Endothelial cell of umbilical vein (primary cell): Measurements from ENCODE around the gene TPCN2. TPM values are rescaled to one million over a fixed set of nuclear protein-coding genes. Genes with fewer than 3 reads are reported as not detected.

Source experiments
- BruUV-seq: library from RNA; stranded (reverse); fragments of 400-500 nt; replicated peaks from 2 replicates; lab custom pipeline; 2021; lab: Mats Ljungman, UMichigan
- CTCF ChIA-PET: fragments of 300-600, 350-600 bp; sonication (Branson Sonifier 250); formaldehyde crosslinking; loops from one replicate; lab custom pipeline; 2021; ENCODE audit warnings: antibody characterized with exemption, inconsistent platforms; lab: Charles Lee
- POLR2A ChIA-PET: fragments of 300-600, 350-600 bp; sonication (Branson Sonifier 250); formaldehyde crosslinking; loops from one replicate; lab custom pipeline; 2021; ENCODE audit warnings: antibody characterized with exemption, inconsistent platforms; lab: Charles Lee
- DNase-seq: peaks from one replicate; pipeline ENCODE4 v3.0.0-alpha.2; 2011; ENCODE audit warnings: low read depth, low spot score
- FAIRE-seq: peaks from 2 replicates; lab custom pipeline; 2011; peaks lifted over from hg19 to GRCh38; lab: Jason Lieb, UNC
- H2AFZ ChIP-seq: 2 replicates; pipeline ENCODE4 v1.6.0; 2012; ENCODE audit warnings: low read depth, low read length, control low read depth, inconsistent platforms
- H3K27ac ChIP-seq: 2 replicates; pipeline ENCODE4 v1.5.1; 2011; ENCODE audit warnings: low read depth, mild to moderate bottlenecking, control low read depth, low read length, moderate library complexity; ENCODE audit not compliant: insufficient read depth
- H3K27me3 ChIP-seq, 2 experiments: 2 replicates each; pipeline versions ENCODE4 v1.6.0 to v1.6.1; 2011; ENCODE audit warnings: low read length in 2 of 2, mixed read lengths in 1 of 2; ENCODE audit not compliant: control insufficient read depth in 2 of 2, insufficient read depth in 2 of 2
- H3K36me3 ChIP-seq, 2 experiments: 2 replicates in 1 of 2; 3 replicates in 1 of 2; pipeline ENCODE4 v1.5.1; 2011; ENCODE audit warnings: low read length in 2 of 2, mild to moderate bottlenecking in 1 of 2, moderate library complexity in 1 of 2; ENCODE audit not compliant: control insufficient read depth in 2 of 2, insufficient read depth in 2 of 2; ENCODE audit errors: extremely low read depth in 1 of 2
- H3K4me1 ChIP-seq: 3 replicates; pipeline ENCODE4 v1.5.1; 2011; ENCODE audit warnings: mild to moderate bottlenecking, low read length; ENCODE audit not compliant: control insufficient read depth, insufficient read depth; ENCODE audit errors: extremely low read depth
- H3K4me2 ChIP-seq: 2 replicates; pipeline ENCODE4 v1.6.1; 2011; ENCODE audit warnings: low read length, control low read depth, mixed read lengths; ENCODE audit not compliant: insufficient read depth
- H3K4me3 ChIP-seq, 3 experiments: fragments of 200-600 bp in 1 of 3; sonication (generic), shearing (Covaris generic) in 1 of 3; replicated peaks in 1 of 3; 2 replicates each; pipeline ENCODE4 v1.5.1; 2011 to 2016; ENCODE audit warnings: control low read depth in 3 of 3, low read length in 3 of 3, mild to moderate bottlenecking in 2 of 3, inconsistent platforms in 1 of 3, low read depth in 1 of 3, moderate library complexity in 1 of 3; ENCODE audit not compliant: insufficient read depth in 1 of 3
- H3K79me2 ChIP-seq: 2 replicates; pipeline ENCODE4 v1.6.0; 2012; ENCODE audit warnings: low read length, inconsistent platforms; ENCODE audit not compliant: control insufficient read depth, insufficient read depth
- H3K9ac ChIP-seq: replicated peaks from 2 replicates; pipeline ENCODE3; 2011; ENCODE audit warnings: low read length, control low read depth; ENCODE audit not compliant: insufficient read depth; ENCODE audit errors: extremely low read depth
- H3K9me1 ChIP-seq: replicated peaks from 3 replicates; pipeline ENCODE4 v1.6.0; 2011; ENCODE audit warnings: mild to moderate bottlenecking, low read length; ENCODE audit not compliant: control insufficient read depth, insufficient read depth; ENCODE audit errors: extremely low read depth
- H3K9me3 ChIP-seq: replicated peaks from 2 replicates; pipeline ENCODE4 v1.5.1; 2012; ENCODE audit warnings: low read length, inconsistent platforms; ENCODE audit not compliant: control insufficient read depth, insufficient read depth
- H4K20me1 ChIP-seq: replicated peaks from 2 replicates; pipeline ENCODE3; 2011; ENCODE audit warnings: mild to moderate bottlenecking, low read length; ENCODE audit not compliant: control insufficient read depth, insufficient read depth; ENCODE audit errors: extremely low read depth
- CTCF ChIP-seq, 2 donors: IDR thresholded peaks; 1 replicate in 1 of 2; 2 replicates in 1 of 2; pipeline ENCODE4 v1.5.1; 2011; ENCODE audit warnings: low read length in 2 of 2, mild to moderate bottlenecking in 2 of 2, moderate library complexity in 2 of 2, control low read depth in 1 of 2, inconsistent platforms in 1 of 2, low read depth in 1 of 2; ENCODE audit not compliant: insufficient read depth in 1 of 2; ENCODE audit errors: extremely low read depth in 1 of 2
- EZH2 ChIP-seq: IDR thresholded peaks from 2 replicates; pipeline ENCODE4 v1.6.1; 2012; ENCODE audit warnings: borderline replicate concordance, low read depth, mild to moderate bottlenecking, moderate library complexity, low read length, inconsistent platforms; ENCODE audit not compliant: severe bottlenecking
- FOS ChIP-seq: IDR thresholded peaks from 2 replicates; pipeline ENCODE4 v1.6.1; 2011; ENCODE audit warnings: mild to moderate bottlenecking, low read length, moderate library complexity, borderline replicate concordance; ENCODE audit not compliant: insufficient read depth
- GATA2 ChIP-seq: IDR thresholded peaks from 2 replicates; pipeline ENCODE4 v1.7.0; 2011; ENCODE audit warnings: low read depth, mild to moderate bottlenecking, moderate library complexity, mixed read lengths, low read length; ENCODE audit not compliant: insufficient read length, insufficient read depth
- JUN ChIP-seq: IDR thresholded peaks from 2 replicates; pipeline ENCODE4 v1.6.1; 2011; ENCODE audit warnings: borderline replicate concordance, low read depth; ENCODE audit not compliant: insufficient read length, insufficient read depth
- MAX ChIP-seq: IDR thresholded peaks from 2 replicates; pipeline ENCODE4 v1.6.1; 2011; ENCODE audit not compliant: insufficient read depth, insufficient read length
- MYC ChIP-seq: IDR thresholded peaks from one replicate; pipeline ENCODE4 v1.6.1; 2011; ENCODE audit warnings: mild to moderate bottlenecking, low read depth, low read length
- POLR2A ChIP-seq: IDR thresholded peaks from 2 replicates; pipeline ENCODE4 v1.6.1; 2012; ENCODE audit warnings: low read depth, mild to moderate bottlenecking, control low read depth, low read length
- POLR2AphosphoS5 ChIP-seq: IDR thresholded peaks from 2 replicates; pipeline ENCODE4 v1.6.1; 2012; ENCODE audit warnings: low read depth, mild to moderate bottlenecking, control low read depth, low read length, moderate library complexity; ENCODE audit not compliant: insufficient read depth
- dilution Hi-C: fragments of 300-500 bp; cut with MboI; formaldehyde crosslinking; loops from one replicate; pipeline ENCODE4 v1.15.0; 2019; ENCODE audit warnings: low sequenced_read_pairs; ENCODE audit not compliant: extremely low pct_ligation_motif_present
- intact Hi-C: fragments of 100-400 bp; cut with micrococcal nuclease; formaldehyde crosslinking; loops from one replicate; pipeline ENCODE4 v1.10.0; 2022
- polyA plus RNA-seq, 4 experiments: library from polyadenylated mRNA; depleted of rRNA in 3 of 4; stranded (reverse) in 3 of 4; unstranded in 1 of 4; fragments of >200 nt; gene quantifications; 2 replicates each; pipeline versions ENCODE4 v1.2.1 to v1.2.3, GENCODE V29; 2011 to 2012; ENCODE audit warnings: missing spikeins in 1 of 4
- total RNA-seq: library from RNA; stranded (reverse); gene quantifications from 2 replicates; pipeline ENCODE4 v1.2.3, GENCODE V29; 2021

The TPCN2 gene
- total and polyA plus RNA-seq, 2 donors (not counting 3 experiments of a cell fraction or from before 2014, with no cell fraction given) = 10.3 to 13.4 TPM

- Histone ChIP-seq H3K4me1 (no peaks in the 10 kb centered on the region), H3K9ac (no peak overlapping the region), H3K36me3 (peaks cover 0 to 14% of the 10 kb centered on the region in 2 experiments), H3K4me2 (no peak overlapping the region), H3K79me2 (no peaks in the 10 kb centered on the region), H3K4me3 (no peak overlapping the region), H3K9me1 (no peaks in the 10 kb centered on the region), H4K20me1 (no peaks in the 10 kb centered on the region), H3K9me3 (no peaks in the 10 kb centered on the region), H3K27me3 (no peaks in the 10 kb centered on the region), H2AFZ (no peak overlapping the region), H3K27ac (no peak overlapping the region)
- ChIA-PET CTCF (interaction anchor here (1.3 kb wide), 1 partner anchor 8 kb away, joined by 3 read pairs; no protein-coding TSS in a partner anchor), POLR2A (no interaction called here)
- TF ChIP-seq EZH2 (no peak), CTCF (IDR thresholded peaks at IDR 0.05; ENCODE audit: extremely low read depth in 1 of 2, insufficient read depth in 1 of 2, low read depth in 1 of 2, low read length in 2 of 2) (no peak), MYC (no peak), POLR2A (no peak), FOS (no peak), GATA2 (no peak), JUN (no peak), POLR2AphosphoS5 (no peak), MAX (no peak)
- BruUV-seq = no TSS peak
- FAIRE-seq (no peak), DNase-seq (no peak)
- intact Hi-C loops (loop anchor here (10.0 kb wide), 1 partner anchor 175 kb away; the partner anchor contains the start of genes IGHMBP2 and MRPL21), dilution Hi-C loops (no loop called here)
Measured at GRCh38 chr11:69079661-69080256, 31.0 kb downstream of the TPCN2 start.
